GM19025 (cell line): ENCODE measurements around the gene LEFTY2.
"Not testable (repeated sequence)": the region's sequence is repeated elsewhere in the genome, so short reads cannot be mapped to it uniquely, and the experiment has no call there.

Experiments
- ATAC-seq: cut with Tn5 transposase; IDR thresholded peaks from one replicate; pipeline ENCODE4 v1.9.1; 2021; ENCODE audit warnings: mild to moderate bottlenecking, low read depth, moderate library complexity; ENCODE audit not compliant: unreplicated experiment

Gene LEFTY2, protein sequence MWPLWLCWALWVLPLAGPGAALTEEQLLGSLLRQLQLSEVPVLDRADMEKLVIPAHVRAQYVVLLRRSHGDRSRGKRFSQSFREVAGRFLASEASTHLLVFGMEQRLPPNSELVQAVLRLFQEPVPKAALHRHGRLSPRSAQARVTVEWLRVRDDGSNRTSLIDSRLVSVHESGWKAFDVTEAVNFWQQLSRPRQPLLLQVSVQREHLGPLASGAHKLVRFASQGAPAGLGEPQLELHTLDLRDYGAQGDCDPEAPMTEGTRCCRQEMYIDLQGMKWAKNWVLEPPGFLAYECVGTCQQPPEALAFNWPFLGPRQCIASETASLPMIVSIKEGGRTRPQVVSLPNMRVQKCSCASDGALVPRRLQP

DNA sequence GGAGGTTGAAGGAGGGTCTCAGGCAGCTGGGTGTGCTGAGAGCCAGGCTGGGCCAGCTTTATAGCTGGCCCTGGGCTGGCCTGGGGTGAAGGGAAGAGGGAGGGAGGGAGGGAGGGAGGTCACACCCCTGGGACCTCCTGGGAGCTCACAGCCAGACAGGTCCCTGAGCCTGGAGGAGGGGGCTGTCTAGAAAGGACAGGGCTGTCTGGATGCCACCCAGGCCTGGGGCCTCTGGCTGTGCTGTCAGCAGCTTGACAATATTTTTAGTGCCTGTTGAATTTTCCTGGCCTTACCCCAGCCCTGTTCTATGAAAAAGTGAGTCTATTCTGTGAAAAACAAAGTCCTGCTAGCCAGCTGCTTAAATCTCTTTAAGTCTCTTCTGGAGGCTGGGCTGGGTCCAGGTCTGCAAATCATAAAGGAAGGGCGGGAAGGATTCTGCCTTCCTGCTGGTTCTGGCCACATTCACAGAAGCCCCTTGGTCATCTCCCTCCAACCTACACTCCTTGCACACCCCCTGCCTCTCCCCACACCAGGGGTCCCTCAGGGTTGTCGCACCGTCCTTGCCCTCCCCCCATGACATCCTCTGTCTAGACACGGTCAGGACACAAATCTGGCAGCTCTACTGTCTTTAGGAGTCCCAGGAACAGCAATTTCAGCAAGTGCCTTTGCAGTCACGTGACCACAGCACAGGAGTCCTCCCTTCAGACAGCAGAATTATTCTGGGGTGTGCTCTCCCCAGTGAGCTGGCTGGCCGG, at the start of gene LEFTY2:
LEFTY2 (minus strand) TSS at position 34 of the 755 bp plus-strand sequence. CDS start 80 bp downstream, outside the sequence.
- no peak for ATAC-seq

DNA sequence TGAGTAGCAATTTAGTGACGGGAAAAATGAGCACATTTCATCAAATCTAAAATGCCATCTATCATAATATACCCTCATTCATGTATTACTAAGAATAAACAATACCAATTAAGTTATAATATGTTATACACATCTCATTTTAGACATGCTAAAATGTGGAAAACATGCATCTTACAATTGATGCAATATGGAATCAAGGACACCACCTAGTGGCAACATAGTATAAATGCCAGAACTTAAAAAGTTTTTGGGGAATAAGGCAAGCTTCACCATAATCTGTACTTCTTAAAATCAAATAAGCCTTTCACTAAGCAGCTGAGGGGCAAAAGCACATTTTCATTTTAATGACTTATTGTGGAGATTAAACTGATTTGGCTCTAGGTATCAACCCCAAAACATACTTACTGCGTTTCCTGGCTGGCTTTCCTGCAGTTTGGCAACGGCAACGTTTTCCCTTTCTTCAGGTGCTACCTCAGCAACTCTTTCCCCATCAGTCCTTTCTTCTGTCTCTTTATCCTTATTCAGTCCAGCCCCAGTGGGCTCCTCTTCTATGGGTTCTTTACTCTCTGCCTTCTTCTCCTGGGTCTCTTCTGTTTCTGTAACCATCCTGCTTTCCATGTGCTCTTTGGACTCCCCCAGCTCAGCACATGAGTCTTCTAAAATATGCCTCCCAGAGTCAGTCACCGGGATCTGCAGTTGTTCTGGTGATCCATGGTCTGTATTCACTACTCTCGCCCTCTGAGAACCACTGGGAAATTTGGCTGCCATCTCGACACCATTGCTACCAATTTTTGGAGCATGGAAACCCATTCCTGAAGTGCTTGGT, 46.7 kb upstream of the LEFTY2 start:
- ATAC-seq = no peak

DNA sequence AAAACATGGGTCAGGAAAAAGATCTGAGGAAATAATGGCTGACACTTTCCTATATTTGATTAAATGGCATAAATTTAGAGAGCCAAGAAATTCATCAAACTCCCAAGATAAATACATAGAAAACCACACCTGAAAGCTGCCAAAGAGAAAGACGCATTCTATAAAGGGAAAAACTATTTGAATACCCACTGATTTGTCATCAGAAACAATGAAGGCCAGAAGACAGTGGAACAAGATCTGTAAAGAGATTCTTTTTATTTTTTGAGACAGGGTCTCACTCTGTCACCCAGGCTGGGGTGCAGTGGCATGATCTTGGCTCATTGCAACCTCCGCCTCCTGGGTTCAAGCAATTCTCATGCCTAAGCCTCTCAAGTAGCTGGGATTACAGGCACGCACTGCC, 40.7 kb upstream of the LEFTY2 start:
- ATAC-seq = no peak

DNA sequence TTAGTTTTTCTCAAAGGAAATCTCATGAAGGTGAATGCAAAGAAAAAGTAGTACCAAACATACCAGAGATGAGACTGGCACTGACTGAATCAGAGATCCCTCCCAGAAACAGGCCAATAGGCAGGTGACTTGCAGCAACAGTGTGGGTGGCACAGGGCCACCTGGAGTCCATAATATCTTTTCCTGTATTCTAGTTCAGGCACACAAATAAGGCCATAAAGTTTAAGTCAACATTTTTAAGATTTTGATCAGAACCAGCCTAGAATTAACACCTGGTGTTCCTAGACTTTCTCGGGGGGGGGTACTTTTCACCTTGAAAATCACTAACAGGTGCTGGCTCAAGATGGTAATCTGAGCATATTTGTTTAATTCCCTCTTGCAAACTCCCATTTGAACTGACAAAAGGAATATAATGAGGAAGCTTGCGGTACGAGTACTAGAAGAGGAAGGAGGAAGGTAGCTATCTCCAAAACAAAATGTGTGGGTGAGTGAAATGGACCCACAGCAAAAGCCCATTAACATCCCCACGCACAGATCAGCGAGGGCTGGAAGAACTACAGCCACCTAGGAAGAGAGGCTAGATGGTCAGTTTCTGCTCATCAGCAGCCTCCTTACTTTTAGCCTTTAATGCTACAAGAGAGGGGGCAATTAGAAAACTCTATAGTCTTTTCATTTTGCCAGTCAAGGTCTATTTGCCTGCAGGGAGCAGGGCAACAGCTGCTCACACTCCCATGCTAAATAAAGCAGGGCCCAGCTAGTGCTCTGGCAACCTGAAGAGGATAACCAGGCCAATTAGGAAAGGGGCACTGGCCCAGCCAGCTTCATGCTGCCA, 39.2 kb upstream of the LEFTY2 start:
- no peak for ATAC-seq

DNA sequence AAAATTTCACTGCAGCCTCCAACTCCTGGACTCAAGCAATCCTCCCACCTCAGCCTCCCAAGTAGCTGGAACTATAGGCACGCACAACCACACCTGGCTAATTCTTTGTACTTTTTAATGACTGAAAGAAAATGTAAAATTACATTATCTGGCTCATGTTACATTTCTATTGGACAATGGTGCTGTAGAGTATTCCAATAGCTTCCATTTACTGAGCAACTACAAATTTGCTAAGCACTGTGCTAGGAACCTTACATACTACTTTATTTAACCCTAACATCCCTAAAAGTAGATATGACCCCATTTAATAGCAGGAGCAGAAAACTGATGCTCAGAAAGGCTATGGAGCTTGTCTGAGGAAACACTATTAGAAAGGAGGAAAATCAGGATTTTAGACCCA, 38.4 kb upstream of the LEFTY2 start:
- no peak for ATAC-seq

DNA sequence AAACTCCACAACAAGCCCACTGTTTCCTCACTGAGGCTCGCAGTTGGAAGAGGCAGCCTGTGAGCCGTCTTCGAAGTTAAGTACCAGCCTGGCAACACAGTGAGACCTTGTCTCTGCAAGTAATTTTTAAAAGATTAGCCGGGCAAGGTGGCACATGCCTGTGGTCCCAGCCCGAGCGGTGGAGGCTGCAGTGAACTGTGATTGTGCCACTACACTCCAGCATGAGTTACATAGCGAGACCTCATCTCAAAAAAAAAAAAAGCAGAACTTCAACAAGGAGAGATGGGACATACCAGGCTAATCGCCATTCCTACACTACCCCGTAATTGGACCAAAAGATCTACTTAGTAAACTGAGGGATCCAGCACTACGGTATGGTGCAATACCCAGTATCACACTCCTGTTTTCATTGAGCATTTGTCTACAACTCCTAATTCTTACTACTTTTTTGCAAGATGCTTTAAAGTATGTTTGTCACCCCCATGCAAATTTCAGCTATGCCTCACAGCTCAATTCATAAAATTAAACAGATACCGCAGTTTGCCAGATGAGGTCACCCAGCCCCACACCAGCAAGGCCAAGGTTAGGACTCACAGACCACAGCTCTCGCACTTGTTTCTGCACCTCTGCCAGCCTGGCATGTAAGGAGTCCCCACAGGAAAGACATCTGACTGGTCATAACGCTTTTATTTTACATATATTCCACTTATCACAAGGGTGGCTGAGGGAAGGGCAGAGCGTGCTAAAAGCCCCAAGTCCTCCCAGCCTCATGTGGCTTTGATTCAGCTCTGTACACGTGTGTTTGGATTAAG, 37.1 kb upstream of the LEFTY2 start:
- ATAC-seq = peak; percentile 72

DNA sequence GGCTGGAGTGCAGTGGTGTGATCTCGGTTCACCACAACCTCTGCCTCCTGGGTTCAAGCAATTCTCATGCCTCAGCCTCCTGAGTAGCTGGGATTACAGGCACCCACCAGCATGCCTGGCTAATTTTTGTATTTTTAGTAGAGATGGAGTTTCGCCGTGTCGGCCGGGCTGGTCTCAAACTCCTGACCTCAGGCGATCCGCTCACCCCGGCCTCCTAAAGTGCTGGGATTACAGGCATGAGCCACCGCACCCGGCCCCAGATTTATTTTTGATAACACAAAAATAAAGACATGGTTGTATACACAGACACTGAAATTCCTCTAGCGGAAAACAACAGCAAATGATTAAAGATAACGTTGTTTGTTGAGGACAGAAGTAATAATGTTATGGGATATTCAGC, 34.1 kb upstream of the LEFTY2 start:
- ATAC-seq = not testable (repeated sequence)

DNA sequence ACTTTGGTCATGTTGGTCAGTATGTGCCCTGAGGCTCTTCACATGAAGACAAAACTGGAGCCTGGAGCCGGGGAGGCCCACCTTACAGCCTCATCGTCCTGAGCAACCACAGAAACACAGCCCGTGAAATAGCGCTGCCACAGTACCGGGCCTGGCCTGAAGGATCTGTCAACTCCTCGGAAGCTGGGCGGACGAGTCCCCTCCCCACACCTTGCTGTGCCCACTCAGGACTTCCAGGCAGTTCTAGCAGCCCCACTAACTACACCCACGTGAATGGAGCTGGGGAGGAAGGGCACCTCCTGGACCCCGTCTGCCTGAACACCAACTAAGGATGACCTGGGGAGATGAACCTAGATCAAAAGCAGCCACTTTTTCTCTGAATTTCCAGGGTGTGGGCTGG, 33.4 kb upstream of the LEFTY2 start:
- no peak for ATAC-seq

DNA sequence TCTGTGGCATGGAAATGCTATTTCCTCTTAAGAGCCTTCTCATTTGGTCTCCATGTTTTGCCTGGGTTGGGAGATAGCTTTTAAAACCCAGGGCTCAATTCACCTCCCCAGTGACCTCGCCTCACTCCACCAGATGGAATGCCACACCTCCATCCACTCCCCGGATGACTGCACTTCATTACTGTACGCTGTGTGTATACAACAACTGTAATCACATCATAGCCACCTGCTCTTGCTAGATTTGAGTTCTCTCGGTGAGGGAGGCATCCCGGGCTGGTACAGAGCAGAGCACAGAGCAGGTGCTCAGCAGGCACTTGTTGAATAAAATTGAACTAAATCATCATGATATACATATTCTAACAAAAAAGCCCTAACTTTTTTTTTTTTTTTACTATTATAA, 32.1 kb upstream of the LEFTY2 start:
- no peak for ATAC-seq

DNA sequence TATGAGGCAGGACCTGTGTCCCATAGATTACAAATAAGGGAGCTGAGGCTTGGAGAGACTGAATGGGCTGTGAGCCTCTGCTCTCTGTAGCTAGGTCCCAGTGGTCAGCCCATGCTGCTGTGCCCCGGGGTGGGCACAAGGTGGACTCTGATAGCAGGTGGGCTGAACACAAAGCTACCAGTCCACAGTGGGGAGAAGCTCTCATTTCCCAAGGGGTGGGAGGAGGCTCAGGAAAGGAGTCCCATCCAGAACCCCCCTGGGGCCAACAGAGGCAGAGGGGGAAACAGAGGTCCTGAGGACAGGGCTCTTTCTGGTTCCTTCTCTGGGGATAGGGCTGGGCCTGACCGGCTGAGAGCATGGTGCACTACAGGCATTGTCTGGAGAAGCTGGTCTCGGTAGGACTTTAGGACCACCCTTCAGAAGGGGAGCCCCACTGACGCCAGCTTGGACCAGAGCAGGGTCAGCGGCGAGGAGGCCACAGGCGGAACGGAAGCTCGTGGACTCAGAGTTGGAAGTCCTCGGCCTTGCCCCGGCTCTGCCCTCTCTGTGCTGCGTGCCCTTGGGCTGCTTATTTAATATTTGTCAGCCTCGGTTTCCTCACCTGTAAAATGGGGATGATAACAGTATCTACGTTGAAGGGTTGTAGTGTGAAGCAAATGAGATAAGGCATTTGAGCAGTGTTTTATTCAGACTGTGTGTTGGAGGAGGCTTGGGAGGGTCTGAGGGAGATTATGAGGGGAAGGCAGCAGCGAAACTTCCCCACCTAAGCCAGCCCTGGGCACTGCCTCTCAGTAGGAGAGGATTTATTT, 31.5 kb upstream of the LEFTY2 start:
- no peak for ATAC-seq

DNA sequence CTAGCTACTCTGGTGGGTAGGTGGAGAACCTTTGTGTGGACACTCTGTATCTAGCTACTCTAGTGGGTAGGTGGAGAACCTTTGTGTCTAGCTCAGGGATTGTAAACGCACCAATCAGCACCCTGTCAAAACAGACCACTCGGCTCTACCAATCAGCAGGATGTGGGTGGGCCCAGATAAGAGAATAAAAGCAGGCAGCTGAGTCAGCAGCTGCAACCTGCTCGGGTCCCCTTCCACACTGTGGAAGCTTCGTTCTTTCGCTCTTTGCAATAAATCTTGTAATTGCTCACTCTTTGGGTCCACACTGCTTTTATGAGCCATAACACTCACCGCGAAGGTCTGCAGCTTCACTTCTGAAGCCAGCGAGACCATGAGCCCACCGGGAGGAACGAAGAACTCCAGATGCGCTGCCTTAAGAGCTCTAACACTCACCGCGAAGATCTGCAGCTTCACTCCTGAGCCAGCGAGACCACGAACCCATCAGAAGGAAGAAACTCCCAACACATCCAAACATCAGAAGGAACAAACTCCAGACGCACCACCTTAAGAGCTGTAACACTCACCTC, 29.7 kb upstream of the LEFTY2 start:
- ATAC-seq = not testable (repeated sequence)

DNA sequence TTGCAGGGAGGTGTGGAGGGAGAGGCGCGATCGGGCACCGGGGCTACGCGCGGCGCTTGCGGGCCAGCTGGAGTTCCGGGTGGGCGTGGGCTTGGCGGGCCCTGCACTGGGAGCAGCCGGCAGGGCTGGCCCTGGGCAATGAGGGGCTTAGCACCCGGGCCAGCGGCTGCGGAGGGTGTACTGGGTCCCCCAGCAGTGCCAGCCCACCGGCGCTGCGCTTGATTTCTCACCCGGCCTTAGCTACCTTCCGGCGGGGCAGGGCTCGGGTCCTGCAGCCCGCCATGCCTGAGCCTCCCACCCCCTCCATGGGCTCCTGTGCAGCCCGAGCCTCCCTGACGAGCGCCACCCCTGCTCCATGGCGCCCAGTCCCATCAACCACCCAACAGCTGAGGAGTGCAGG, 28.7 kb upstream of the LEFTY2 start:
- not testable (repeated sequence) for ATAC-seq

DNA sequence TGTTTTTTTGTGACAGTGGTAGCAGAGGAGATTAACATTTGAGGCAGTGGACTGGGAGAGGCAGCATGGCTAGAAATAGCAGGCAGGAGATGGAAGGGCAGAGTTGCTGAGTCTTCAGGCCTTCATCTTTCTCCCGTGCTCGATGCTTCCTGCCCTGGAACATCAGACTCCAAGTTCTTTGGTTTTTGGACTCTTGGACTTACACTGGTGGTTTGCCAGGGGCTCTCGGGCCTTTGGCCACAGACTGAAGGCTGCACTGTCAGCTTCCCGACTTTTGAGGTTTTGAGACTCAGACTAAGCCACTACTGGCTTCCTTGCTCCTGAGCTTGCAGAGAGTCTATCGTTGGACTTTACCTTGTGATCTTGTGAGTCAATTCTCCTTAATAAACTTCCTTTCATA, 24.2 kb upstream of the LEFTY2 start:
- ATAC-seq = no peak

DNA sequence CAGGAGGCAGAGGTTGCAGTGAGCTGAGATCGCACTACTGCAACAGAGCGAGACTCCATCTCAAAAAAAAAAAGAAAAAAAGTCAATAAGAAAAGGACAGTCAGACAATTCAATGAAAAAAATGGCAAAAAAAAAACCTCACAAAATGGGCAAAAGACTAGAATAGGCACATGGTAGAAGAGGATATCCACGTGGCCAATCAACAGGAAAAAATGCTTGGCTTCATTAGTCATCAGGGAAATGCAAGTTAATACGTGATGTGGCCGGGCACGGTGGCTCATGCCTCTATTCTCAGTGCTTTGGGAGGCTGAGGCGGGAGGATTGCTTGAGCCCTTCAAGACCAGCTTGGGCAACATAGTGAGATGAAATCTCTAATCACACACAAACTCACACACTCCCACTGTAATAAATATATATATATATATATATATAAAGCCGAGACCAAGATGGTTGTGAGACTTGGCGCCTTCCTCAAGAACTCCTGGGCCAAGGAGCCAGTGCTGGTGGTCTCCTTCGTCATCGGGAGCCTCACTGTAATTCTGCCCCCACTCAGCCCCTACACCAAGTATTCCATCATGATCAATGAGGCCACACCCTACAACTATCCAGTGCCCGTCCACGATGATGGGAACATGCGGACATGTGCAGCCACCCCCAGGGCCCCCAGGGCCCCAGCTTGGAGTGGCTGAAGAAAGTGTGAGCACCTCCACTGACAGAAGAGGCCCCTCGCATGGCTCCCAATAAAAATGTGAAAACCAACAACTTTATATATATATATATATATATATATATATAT, 22.9 kb upstream of the LEFTY2 start:
- ATAC-seq = no peak

DNA sequence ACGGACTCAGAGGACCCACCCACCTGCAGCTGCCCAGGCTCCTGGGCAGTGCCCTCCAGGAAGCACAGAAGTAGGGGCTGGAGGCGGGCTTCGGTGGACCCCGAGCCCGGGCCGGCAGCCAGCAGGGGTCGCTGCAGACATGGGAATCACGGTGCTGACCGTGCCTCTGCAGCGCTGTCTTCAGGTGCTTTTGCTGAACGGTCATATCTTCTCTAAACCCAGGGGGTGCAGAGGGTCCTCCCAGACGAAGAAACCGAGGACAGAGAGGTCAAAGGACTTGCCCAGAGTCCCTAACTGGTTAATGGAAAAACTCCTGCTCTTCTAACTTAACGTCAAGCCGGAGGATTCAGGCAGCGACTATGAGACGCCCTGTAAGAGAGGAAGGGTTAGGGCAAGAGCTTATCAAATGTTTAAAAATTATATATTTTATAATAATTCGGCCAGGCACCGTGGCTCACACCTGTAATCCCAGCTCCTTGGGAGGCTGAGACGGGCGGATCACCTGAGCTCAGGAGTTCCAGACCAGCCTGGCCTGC, 21.5 kb upstream of the LEFTY2 start:
- ATAC-seq = no peak

DNA sequence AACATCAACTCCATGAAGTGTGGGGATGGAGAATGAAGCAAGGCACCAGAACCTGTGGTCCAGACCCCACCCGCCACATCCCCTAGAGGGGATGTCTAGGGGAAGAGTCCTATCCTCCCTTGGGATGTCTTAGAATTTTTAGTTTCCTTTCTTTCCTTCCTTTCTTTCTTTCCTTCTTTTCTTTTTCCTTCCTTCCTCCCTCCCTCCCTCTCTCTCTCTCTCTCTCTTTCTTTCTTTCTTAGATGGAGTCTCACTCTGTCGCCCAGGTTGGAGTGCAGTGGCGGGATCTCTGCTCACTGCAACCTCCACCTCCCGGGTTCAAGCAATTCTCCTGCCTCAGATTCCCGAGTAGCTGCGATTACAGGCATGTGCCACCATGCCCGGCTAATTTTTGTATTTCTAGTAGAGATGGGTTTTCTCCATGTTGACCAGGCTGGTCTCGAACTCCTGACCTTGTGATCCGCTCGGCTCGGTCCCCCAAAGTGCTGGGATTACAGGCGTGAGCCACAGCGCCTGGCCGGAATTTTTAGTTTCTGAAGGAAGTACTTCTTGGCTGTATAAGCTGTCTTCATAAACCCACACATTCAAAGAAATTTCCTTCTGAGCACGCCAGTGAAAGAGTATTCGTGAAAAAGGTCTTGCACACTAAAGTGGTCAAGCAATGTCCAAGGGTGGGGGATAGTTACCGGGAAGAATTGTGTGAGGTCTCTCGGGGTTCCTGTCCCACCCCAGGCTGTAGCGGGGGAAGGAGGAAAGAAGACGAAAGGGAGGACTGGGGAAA, 20.8 kb upstream of the LEFTY2 start:
- no peak for ATAC-seq
